Activated B cell treated with CpG ODN at 0.5 μM for 24 hours (primary cell): ENCODE data around the gene TNFRSF18. TPM values are rescaled to one million over a fixed set of nuclear protein-coding genes. Genes with fewer than 3 reads are reported as not detected.

Experiments used
- ATAC-seq: fragments of 200-7000 bp; cut with Tn5 transposase; one replicate; pipeline ENCODE4 v1.10.0; 2021; ENCODE audit warnings: low read depth, mild to moderate bottlenecking, moderate library complexity
- CTCF ChIA-PET: fragments of 350-600 bp; sonication (Branson Sonifier 250); formaldehyde crosslinking; loops from one replicate; lab custom pipeline; 2021; ENCODE audit warnings: antibody characterized with exemption; lab: Charles Lee
- POLR2A ChIA-PET: fragments of 350-600 bp; sonication (Branson Sonifier 250); formaldehyde crosslinking; loops from one replicate; lab custom pipeline; 2021; ENCODE audit warnings: antibody characterized with exemption; lab: Charles Lee
- DNase-seq: peaks from one replicate; pipeline ENCODE4 v3.0.0; 2022
- H3K27ac Mint-ChIP-seq: one replicate; pipeline ENCODE4 v1.8.0; 2020; ENCODE audit warnings: mixed read lengths
- H3K27me3 Mint-ChIP-seq: one replicate; pipeline ENCODE4 v1.8.0; 2021; ENCODE audit warnings: mixed read lengths
- H3K36me3 Mint-ChIP-seq: one replicate; pipeline ENCODE4 v1.8.0; 2021; ENCODE audit warnings: low read depth, mixed read lengths
- H3K4me1 Mint-ChIP-seq: one replicate; pipeline ENCODE4 v1.8.0; 2021; ENCODE audit warnings: mixed read lengths
- H3K4me3 Mint-ChIP-seq: one replicate; pipeline ENCODE4 v1.8.0; 2020; ENCODE audit warnings: mild to moderate bottlenecking, mixed read lengths
- H3K9me3 Mint-ChIP-seq: one replicate; pipeline ENCODE4 v1.8.0; 2020; ENCODE audit warnings: mixed read lengths
- CTCF ChIP-seq: fragments of 200-600 bp; IDR thresholded peaks from one replicate; pipeline ENCODE4 v1.8.0; 2022; ENCODE audit warnings: antibody characterized with exemption, mild to moderate bottlenecking
- intact Hi-C: fragments of 100-400 bp; cut with micrococcal nuclease; formaldehyde crosslinking; loops from one replicate; pipeline ENCODE4 v1.15.1; 2024
- total RNA-seq: library from RNA; stranded (reverse); gene quantifications from 2 replicates; pipeline ENCODE4 v1.2.3, GENCODE V29; 2022

Gene TNFRSF18
- total RNA-seq, 1 donor from 2014 or later = 37.5 TPM

- CTCF ChIA-PET = interaction anchor here (1.6 kb wide), 1 partner anchor 79 kb away, joined by 8 read pairs; no protein-coding TSS in a partner anchor
- Mint-ChIP-seq H3K27me3 (no peaks in the 10 kb centered on the region), H3K4me3 (peak overlapping the region; percentile 44), H3K9me3 (no peaks in the 10 kb centered on the region), H3K4me1 (peaks cover 18% of the 10 kb centered on the region), H3K27ac (peak overlapping the region; percentile 59), H3K36me3 (peaks cover 2% of the 10 kb centered on the region)
- DNase-seq (peak; percentile 88), ATAC-seq (peak; percentile 85)
- POLR2A ChIA-PET = interaction anchor here (0.8 to 1.4 kb wide), 6 partner anchors 30 to 79 kb away, joined by 3 to 8 read pairs (median 4); partner anchors contain the start of genes B3GALT6 and SDF4
- intact Hi-C loops = loop anchor here (1.0 to 2.0 kb wide), 4 partner anchors 30 to 132 kb away; no protein-coding TSS in a partner anchor
- TF ChIP-seq CTCF = no peak
These were observed 5.2 kb downstream of the TNFRSF18 start for GRCh38 chr1:1200876-1201810.

GRCh38 chr1:1199961-1200875 lies 6.2 kb downstream of the TNFRSF18 start:
- H3K9me3 Mint-ChIP-seq = no peaks in the 10 kb centered on the region

GRCh38 chr1:1199141-1199960 lies 7.0 kb downstream of the TNFRSF18 start:
- TF ChIP-seq CTCF = no peak
- DNase-seq = peak; percentile 22
- CTCF ChIA-PET = interaction anchor here (1.6 kb wide), 1 partner anchor 77 kb away, joined by 8 read pairs; no protein-coding TSS in a partner anchor
- H3K4me3 Mint-ChIP-seq = peak overlapping the region; percentile 44
- ATAC-seq = no peak
- peaks cover 3% of the 10 kb centered on the region for H3K36me3 Mint-ChIP-seq
- intact Hi-C loops = no loop called here
- POLR2A ChIA-PET = interaction anchor here (1.1 to 1.4 kb wide), 3 partner anchors 36 to 51 kb away, joined by 4 to 8 read pairs (median 4); no protein-coding TSS in a partner anchor
- H3K9me3 Mint-ChIP-seq = peaks cover 4% of the 10 kb centered on the region
- H3K27me3 Mint-ChIP-seq = no peaks in the 10 kb centered on the region
- H3K4me1 Mint-ChIP-seq = peaks cover 10% of the 10 kb centered on the region
- no peak overlapping the region for H3K27ac Mint-ChIP-seq

More at GRCh38 chr1:1199961-1200875, 6.2 kb downstream of the TNFRSF18 start:
- Mint-ChIP-seq H3K27ac (peak overlapping the region; percentile 59), H3K4me1 (peaks cover 14% of the 10 kb centered on the region), H3K4me3 (peak overlapping the region; percentile 44), H3K27me3 (no peaks in the 10 kb centered on the region), H3K36me3 (peaks cover 3% of the 10 kb centered on the region)
- ATAC-seq = no peak
- ChIA-PET CTCF (interaction anchor here (1.6 kb wide), 1 partner anchor 78 kb away, joined by 8 read pairs; no protein-coding TSS in a partner anchor), POLR2A (interaction anchor here (0.6 to 1.4 kb wide), 8 partner anchors 25 to 78 kb away, joined by 3 to 8 read pairs (median 4); partner anchors contain the start of genes B3GALT6 and SDF4)
- no peak for DNase-seq
- intact Hi-C loops = loop anchor here (2.0 kb wide), 2 partner anchors 29 to 131 kb away; no protein-coding TSS in a partner anchor
- no peak for TF ChIP-seq CTCF

GRCh38 chr1:1198423-1199140 lies 7.8 kb downstream of the TNFRSF18 start:
- Mint-ChIP-seq H3K27me3 (no peaks in the 10 kb centered on the region), H3K27ac (no peak overlapping the region), H3K4me1 (peaks cover 10% of the 10 kb centered on the region), H3K9me3 (peaks cover 4% of the 10 kb centered on the region), H3K36me3 (peaks cover 3% of the 10 kb centered on the region), H3K4me3 (no peak overlapping the region)
- no peak for DNase-seq
- ChIA-PET POLR2A (no interaction called here), CTCF (no interaction called here)
- no peak for TF ChIP-seq CTCF
- ATAC-seq = no peak
- intact Hi-C loops = no loop called here
